A673 (cell line): Measurements from ENCODE around the gene HTR6. TPM values are rescaled to one million over a fixed set of nuclear protein-coding genes. Genes with fewer than 3 reads are reported as not detected.

Experiments used
- BruUV-seq: library from RNA; stranded (reverse); fragments of 400-500 nt; replicated peaks from 2 replicates; lab custom pipeline; 2021; lab: Mats Ljungman, UMichigan
- CTCF ChIA-PET: fragments of 300-600 bp; sonication (Branson Sonifier 250); formaldehyde crosslinking; loops from one replicate; lab custom pipeline; 2022; ENCODE audit warnings: antibody characterized with exemption; lab: Charles Lee
- POLR2A ChIA-PET: fragments of 300-600 bp; sonication (Branson Sonifier 250); formaldehyde crosslinking; loops from one replicate; lab custom pipeline; 2022; ENCODE audit warnings: antibody characterized with exemption; ENCODE audit not compliant: low non-redundant PET; lab: Charles Lee
- DNase-seq: peaks from one replicate; pipeline ENCODE4 v3.0.0-alpha.2; 2015; ENCODE audit warnings: low spot score
- H3K27ac ChIP-seq: fragments of 200-600 bp; sonication (generic); 2 replicates; pipeline ENCODE4 v1.5.1; 2016; ENCODE audit warnings: mixed run types, low read depth, mild to moderate bottlenecking, mixed read lengths, antibody characterized with exemption, low read length; ENCODE audit not compliant: poor library complexity, severe bottlenecking
- H3K27me3 ChIP-seq: fragments of 200-600 bp; sonication (generic); replicated peaks from 2 replicates; pipeline ENCODE4 v1.6.1; 2017; ENCODE audit warnings: mixed run types, low read depth, mild to moderate bottlenecking, mixed read lengths, antibody characterized with exemption, low read length; ENCODE audit not compliant: insufficient read depth, poor library complexity
- H3K36me3 ChIP-seq: fragments of 200-600 bp; sonication (generic); 2 replicates; pipeline ENCODE4 v1.6.1; 2016; ENCODE audit warnings: mixed run types, mild to moderate bottlenecking, mixed read lengths, antibody characterized with exemption, low read length; ENCODE audit not compliant: insufficient read depth, poor library complexity, severe bottlenecking
- H3K4me1 ChIP-seq: fragments of 200-600 bp; sonication (generic); 2 replicates; pipeline ENCODE4 v1.6.1; 2017; ENCODE audit warnings: mixed run types, mild to moderate bottlenecking, mixed read lengths, antibody characterized with exemption, low read length; ENCODE audit not compliant: insufficient read depth, poor library complexity, severe bottlenecking
- H3K4me3 ChIP-seq: fragments of 200-600 bp; sonication (generic); 2 replicates; pipeline ENCODE4 v1.5.1; 2016; ENCODE audit warnings: low read depth, mixed run types, mild to moderate bottlenecking, mixed read lengths, low read length; ENCODE audit not compliant: poor library complexity, severe bottlenecking
- H3K9me3 ChIP-seq: fragments of 200-600 bp; sonication (generic); 2 replicates; pipeline ENCODE4 v1.6.1; 2016; ENCODE audit warnings: mixed run types, low read depth, mild to moderate bottlenecking, mixed read lengths, antibody characterized with exemption, low read length; ENCODE audit not compliant: poor library complexity, severe bottlenecking
- CTCF ChIP-seq: fragments of 300-800, 200-600 bp; sonication (generic); conservative IDR thresholded peaks from 2 replicates; pipeline ENCODE4 v1.5.1; 2017; ENCODE audit warnings: low read depth, mild to moderate bottlenecking, antibody characterized with exemption, low read length, moderate library complexity, mixed read lengths
- EZH2 ChIP-seq: fragments of 200-600 bp; sonication (generic); IDR thresholded peaks from 2 replicates; pipeline ENCODE4 v1.6.1; 2017; ENCODE audit warnings: borderline replicate concordance, low read depth, mild to moderate bottlenecking, mixed read lengths, antibody characterized with exemption, low read length; ENCODE audit not compliant: poor library complexity, severe bottlenecking
- intact Hi-C: fragments of 100-400 bp; cut with micrococcal nuclease; formaldehyde crosslinking; loops from one replicate; pipeline ENCODE4 v1.10.0; 2022; ENCODE audit not compliant: unreplicated experiment
- total RNA-seq: library from RNA; stranded (reverse); gene quantifications from 2 replicates; pipeline ENCODE4 v1.2.3, GENCODE V29; 2021

The HTR6 gene
- total RNA-seq, 1 experiment from 2014 or later, result not detected

- peaks cover 17% of the 10 kb centered on the region for H3K36me3 ChIP-seq
- no peak overlapping the region for H3K27ac ChIP-seq
- POLR2A ChIA-PET, result no interaction called here
- TF ChIP-seq EZH2 (no peak), CTCF (no peak)
- H3K4me3 ChIP-seq, result no peak overlapping the region
- H3K27me3 ChIP-seq, result no peaks in the 10 kb centered on the region
- CTCF ChIA-PET, result no interaction called here
- no peak for DNase-seq
- H3K4me1 ChIP-seq, result no peaks in the 10 kb centered on the region
- BruUV-seq, result no TSS peak
- H3K9me3 ChIP-seq, result no peaks in the 10 kb centered on the region
- intact Hi-C loops, result no loop called here
Measured at GRCh38 chr1:19620786-19621185, 43.9 kb upstream of the HTR6 start.

GRCh38 chr1:19621274-19621950, 43.3 kb upstream of the HTR6 start:
- BruUV-seq, result no TSS peak
- no peak for TF ChIP-seq EZH2
- no peak for TF ChIP-seq CTCF
- H3K4me3 ChIP-seq, result no peak overlapping the region
- H3K36me3 ChIP-seq, result peaks cover 17% of the 10 kb centered on the region
- ChIA-PET POLR2A (no interaction called here), CTCF (no interaction called here)
- no peaks in the 10 kb centered on the region for H3K9me3 ChIP-seq
- H3K4me1 ChIP-seq, result no peaks in the 10 kb centered on the region
- no peaks in the 10 kb centered on the region for H3K27me3 ChIP-seq
- H3K27ac ChIP-seq, result no peak overlapping the region
- no peak for DNase-seq
- intact Hi-C loops, result no loop called here

GRCh38 chr1:19622204-19622603, 42.5 kb upstream of the HTR6 start:
- no TSS peak for BruUV-seq
- ChIA-PET CTCF (no interaction called here), POLR2A (no interaction called here)
- Histone ChIP-seq H3K27ac (no peak overlapping the region), H3K4me3 (no peak overlapping the region), H3K27me3 (no peaks in the 10 kb centered on the region), H3K36me3 (peaks cover 17% of the 10 kb centered on the region), H3K9me3 (no peaks in the 10 kb centered on the region), H3K4me1 (no peaks in the 10 kb centered on the region)
- DNase-seq, result no peak
- intact Hi-C loops, result no loop called here
- TF ChIP-seq EZH2, result no peak
- TF ChIP-seq CTCF, result no peak
